Vagina (tissue), 2 donors: ENCODE measurements around the gene EYA4. TPM values are rescaled to one million over a fixed set of nuclear protein-coding genes. Genes with fewer than 3 reads are reported as not detected.

Experiments used
- DNase-seq, 2 donors: peaks; one replicate each; pipeline ENCODE4 v3.0.0-alpha.2; 2017; ENCODE audit errors: extremely low spot score in 2 of 2
- H3K27ac ChIP-seq: fragments of 200-600 bp; sonication (generic); one replicate; pipeline ENCODE4 v1.5.1; 2019
- H3K27me3 ChIP-seq: fragments of 200-600 bp; sonication (generic); one replicate; pipeline ENCODE4 v1.5.1; 2019
- H3K36me3 ChIP-seq, 2 donors: fragments of 200-600 bp; sonication (generic); one replicate each; pipeline ENCODE4 v1.5.1; 2017 to 2019
- H3K4me1 ChIP-seq: fragments of 200-600 bp; sonication (generic); one replicate; pipeline ENCODE4 v1.5.1; 2019
- H3K4me3 ChIP-seq, 2 donors: fragments of 200-600 bp; sonication (generic); 1 replicate in 1 of 2; 2 replicates in 1 of 2; pipeline ENCODE4 v1.5.1; 2016 to 2019
- H3K9me3 ChIP-seq: fragments of 200-600 bp; sonication (generic); one replicate; pipeline ENCODE4 v1.5.1; 2019
- CTCF ChIP-seq, 3 experiments: fragments of 450-650 bp in 2 of 3; fragments of 200-600 bp in 1 of 3; sonication (generic) in 1 of 3; IDR thresholded peaks; one replicate each; pipeline ENCODE4 v1.5.1; 2017 to 2019; ENCODE audit warnings: antibody characterized with exemption in 3 of 3, mild to moderate bottlenecking in 2 of 3, moderate library complexity in 2 of 3
- POLR2A ChIP-seq, 2 donors: fragments of 450-650 bp; IDR thresholded peaks; one replicate each; pipeline ENCODE4 v1.6.1; 2017; ENCODE audit warnings: antibody characterized with exemption in 2 of 2, mild to moderate bottlenecking in 2 of 2, moderate library complexity in 2 of 2
- POLR2AphosphoS5 ChIP-seq, 2 donors: sonication (generic); formaldehyde crosslinking; IDR thresholded peaks; one replicate each; pipeline ENCODE4 v1.9.0; 2017; ENCODE audit warnings: antibody characterized with exemption in 2 of 2, mild to moderate bottlenecking in 2 of 2, low read depth in 1 of 2; ENCODE audit not compliant: insufficient read depth in 1 of 2
- intact Hi-C: fragments of 100-400 bp; cut with DNase I; formaldehyde crosslinking; loops from one replicate; pipeline ENCODE4 v1.15.1; 2023
- total RNA-seq: library from RNA; depleted of rRNA; stranded (reverse); fragments of >200 nt; gene quantifications from one replicate; pipeline ENCODE4 v1.2.3, GENCODE V29; 2016

The EYA4 gene
- total RNA-seq, 1 donor from 2014 or later: 18.7 TPM

GRCh38 chr6:133301835-133302234 lies 60.7 kb downstream of the EYA4 start:
- Histone ChIP-seq H3K4me3 (no peak overlapping the region), H3K9me3 (no peaks in the 10 kb centered on the region), H3K4me1 (no peaks in the 10 kb centered on the region), H3K36me3 (no peaks in the 10 kb centered on the region), H3K27me3 (no peaks in the 10 kb centered on the region), H3K27ac (no peak overlapping the region)
- DNase-seq: no peak
- intact Hi-C loops: no loop called here
- TF ChIP-seq POLR2A (IDR thresholded peaks at IDR 0.05): no peak
- TF ChIP-seq POLR2AphosphoS5 (IDR thresholded peaks at IDR 0.05; ENCODE audit: insufficient read depth in 1 of 2, low read depth in 1 of 2): no peak
- no peak for TF ChIP-seq CTCF (IDR thresholded peaks at IDR 0.05)

GRCh38 chr6:133306931-133307330 lies 65.8 kb downstream of the EYA4 start:
- Histone ChIP-seq H3K27me3 (no peaks in the 10 kb centered on the region), H3K27ac (no peak overlapping the region), H3K36me3 (no peaks in the 10 kb centered on the region), H3K4me1 (no peaks in the 10 kb centered on the region), H3K4me3 (no peak overlapping the region), H3K9me3 (no peaks in the 10 kb centered on the region)
- DNase-seq: no peak
- intact Hi-C loops: no loop called here
- TF ChIP-seq POLR2A (IDR thresholded peaks at IDR 0.05) (no peak), CTCF (IDR thresholded peaks at IDR 0.05) (no peak), POLR2AphosphoS5 (IDR thresholded peaks at IDR 0.05; ENCODE audit: insufficient read depth in 1 of 2, low read depth in 1 of 2) (no peak)

- Histone ChIP-seq H3K4me3 (no peak overlapping the region), H3K9me3 (no peaks in the 10 kb centered on the region), H3K4me1 (no peaks in the 10 kb centered on the region), H3K27ac (no peak overlapping the region), H3K27me3 (no peaks in the 10 kb centered on the region), H3K36me3 (no peaks in the 10 kb centered on the region)
- no peak for DNase-seq
- TF ChIP-seq POLR2A (IDR thresholded peaks at IDR 0.05): no peak
- TF ChIP-seq POLR2AphosphoS5 (IDR thresholded peaks at IDR 0.05; ENCODE audit: insufficient read depth in 1 of 2, low read depth in 1 of 2): peak in 1 of 2 donors; percentile 20
- no peak for TF ChIP-seq CTCF (IDR thresholded peaks at IDR 0.05)
- intact Hi-C loops: no loop called here
These were observed 68.4 kb downstream of the EYA4 start for GRCh38 chr6:133309579-133309978.

- no peak overlapping the region for H3K27ac ChIP-seq
- H3K4me1 ChIP-seq: no peaks in the 10 kb centered on the region
- no peaks in the 10 kb centered on the region for H3K27me3 ChIP-seq
- H3K9me3 ChIP-seq: no peaks in the 10 kb centered on the region
- no peak for DNase-seq
- intact Hi-C loops: no loop called here
- H3K4me3 ChIP-seq: no peak overlapping the region
- TF ChIP-seq CTCF (IDR thresholded peaks at IDR 0.05): no peak
- no peak for TF ChIP-seq POLR2AphosphoS5 (IDR thresholded peaks at IDR 0.05; ENCODE audit: insufficient read depth in 1 of 2, low read depth in 1 of 2)
- no peak for TF ChIP-seq POLR2A (IDR thresholded peaks at IDR 0.05)
- no peaks in the 10 kb centered on the region for H3K36me3 ChIP-seq
These were observed 70.8 kb downstream of the EYA4 start for GRCh38 chr6:133312006-133312405.

- H3K27me3 ChIP-seq: no peaks in the 10 kb centered on the region
- no peaks in the 10 kb centered on the region for H3K36me3 ChIP-seq
- no peak for TF ChIP-seq POLR2A (IDR thresholded peaks at IDR 0.05)
- no peak for TF ChIP-seq CTCF (IDR thresholded peaks at IDR 0.05)
- no peak for TF ChIP-seq POLR2AphosphoS5 (IDR thresholded peaks at IDR 0.05; ENCODE audit: insufficient read depth in 1 of 2, low read depth in 1 of 2)
- H3K9me3 ChIP-seq: no peaks in the 10 kb centered on the region
- no peak overlapping the region for H3K27ac ChIP-seq
- DNase-seq: no peak
- H3K4me1 ChIP-seq: no peaks in the 10 kb centered on the region
- intact Hi-C loops: no loop called here
- no peak overlapping the region for H3K4me3 ChIP-seq
These were observed 71.9 kb downstream of the EYA4 start for GRCh38 chr6:133313068-133313467.
